Raji (cell line): Measurements from ENCODE around the gene FAM110A.

Experiments
- POLR2A ChIP-seq: IDR thresholded peaks from 2 replicates; pipeline ENCODE4 v1.6.1; 2011; ENCODE audit warnings: low read depth, low read length, control low read depth; ENCODE audit not compliant: insufficient read depth

The FAM110A gene

DNA sequence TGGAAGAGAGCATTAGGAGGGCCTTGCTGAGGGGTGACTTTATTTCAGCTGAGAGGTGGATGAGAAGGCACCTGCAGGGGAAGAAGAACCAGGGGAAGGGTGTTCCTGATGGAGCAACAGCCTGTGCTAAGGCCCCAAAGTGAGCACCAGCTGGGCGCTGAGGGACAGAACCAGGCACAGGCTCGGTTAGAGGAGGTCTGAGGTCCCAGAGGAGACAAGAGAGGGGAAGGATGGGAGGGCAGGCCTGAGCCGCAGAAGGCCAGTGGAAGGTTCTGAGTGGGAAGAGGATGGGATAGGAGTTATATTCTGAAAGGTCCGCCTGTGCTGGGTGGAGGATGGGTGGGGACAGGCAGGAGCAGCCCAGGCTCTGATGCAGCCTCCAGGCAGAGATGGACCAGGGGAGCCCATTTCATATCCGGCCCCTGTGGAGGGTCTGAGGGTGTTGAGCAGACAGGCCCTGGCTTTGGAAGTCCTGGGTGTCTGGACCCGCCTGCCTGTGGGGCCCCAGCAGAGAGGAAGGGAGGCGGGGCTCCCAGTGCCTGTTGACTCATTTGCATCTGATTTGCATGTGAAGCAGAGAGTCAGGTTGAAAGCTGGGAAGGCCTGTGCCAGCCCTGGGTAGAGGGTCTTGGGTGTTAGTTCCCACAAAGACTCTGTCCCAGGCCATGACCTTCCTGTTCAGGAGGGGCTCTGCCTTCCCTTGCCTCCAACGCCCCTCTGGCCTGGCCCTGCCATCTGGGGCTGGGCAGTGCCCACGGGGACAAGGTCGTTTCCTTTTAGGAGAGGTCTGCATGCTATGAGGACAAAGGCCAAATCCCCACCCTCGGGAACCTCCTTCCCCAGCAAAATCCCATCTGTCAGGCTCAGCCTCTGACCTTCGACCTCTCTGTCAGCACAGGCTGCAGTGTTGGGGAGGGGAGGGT lies 10.6 kb upstream of the FAM110A start:
- TF ChIP-seq POLR2A: no peak

DNA sequence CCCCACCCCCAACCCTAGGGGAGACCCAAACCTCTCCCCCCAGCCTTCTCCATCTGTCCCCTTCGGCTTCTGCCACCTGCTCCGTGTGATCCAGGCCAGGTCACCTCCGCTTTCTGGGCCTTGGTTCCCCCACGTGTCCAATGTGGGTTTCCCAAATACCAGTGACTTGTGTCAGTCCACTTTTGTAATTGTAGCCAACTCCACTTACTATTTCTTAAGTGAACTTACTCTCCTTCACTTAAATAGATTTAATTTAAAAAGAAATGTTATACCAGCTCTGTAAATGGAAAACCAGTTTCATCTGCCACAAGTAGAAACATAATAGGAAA lies 10.0 kb upstream of the FAM110A start:
- TF ChIP-seq POLR2A: no peak

DNA sequence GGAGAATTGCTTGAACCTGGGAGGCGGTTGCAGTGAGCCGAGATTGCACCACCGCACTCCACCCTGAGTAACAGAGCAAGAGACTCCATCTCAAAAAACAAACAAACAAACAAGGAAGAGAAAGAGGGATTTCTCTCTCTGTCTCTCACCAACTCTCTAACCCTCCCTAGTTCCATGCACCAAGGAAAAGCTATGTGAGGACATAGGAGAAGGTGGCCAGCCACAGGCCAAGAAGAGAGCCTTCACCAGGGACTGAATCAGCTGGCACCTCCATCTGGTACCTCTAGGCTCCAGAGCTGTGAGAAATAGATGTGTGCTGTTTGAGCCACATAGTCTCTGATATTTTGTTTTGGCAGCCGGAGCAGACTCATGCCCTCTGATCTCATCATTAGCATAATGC lies 9.0 kb upstream of the FAM110A start:
- no peak for TF ChIP-seq POLR2A

DNA sequence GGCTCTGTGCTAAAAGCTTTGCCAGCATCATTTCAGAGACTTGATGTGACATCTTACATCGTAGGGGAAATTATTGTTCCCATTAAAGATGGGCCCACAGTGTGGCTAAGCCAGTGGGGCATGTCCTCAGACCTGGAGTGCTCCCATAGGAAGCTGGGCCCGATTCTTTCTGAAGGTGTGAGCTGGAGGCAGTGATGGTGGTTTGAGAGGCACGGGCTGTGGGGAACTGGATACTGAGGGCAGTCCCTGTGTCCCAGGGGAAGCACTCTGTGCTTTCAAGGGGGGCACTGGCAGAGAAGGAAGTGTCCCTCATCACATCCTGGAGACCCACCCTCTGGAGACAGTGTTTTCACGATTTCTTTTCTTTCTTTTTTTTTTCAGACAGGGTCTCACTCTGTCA lies 8.6 kb upstream of the FAM110A start:
- no peak for TF ChIP-seq POLR2A

DNA sequence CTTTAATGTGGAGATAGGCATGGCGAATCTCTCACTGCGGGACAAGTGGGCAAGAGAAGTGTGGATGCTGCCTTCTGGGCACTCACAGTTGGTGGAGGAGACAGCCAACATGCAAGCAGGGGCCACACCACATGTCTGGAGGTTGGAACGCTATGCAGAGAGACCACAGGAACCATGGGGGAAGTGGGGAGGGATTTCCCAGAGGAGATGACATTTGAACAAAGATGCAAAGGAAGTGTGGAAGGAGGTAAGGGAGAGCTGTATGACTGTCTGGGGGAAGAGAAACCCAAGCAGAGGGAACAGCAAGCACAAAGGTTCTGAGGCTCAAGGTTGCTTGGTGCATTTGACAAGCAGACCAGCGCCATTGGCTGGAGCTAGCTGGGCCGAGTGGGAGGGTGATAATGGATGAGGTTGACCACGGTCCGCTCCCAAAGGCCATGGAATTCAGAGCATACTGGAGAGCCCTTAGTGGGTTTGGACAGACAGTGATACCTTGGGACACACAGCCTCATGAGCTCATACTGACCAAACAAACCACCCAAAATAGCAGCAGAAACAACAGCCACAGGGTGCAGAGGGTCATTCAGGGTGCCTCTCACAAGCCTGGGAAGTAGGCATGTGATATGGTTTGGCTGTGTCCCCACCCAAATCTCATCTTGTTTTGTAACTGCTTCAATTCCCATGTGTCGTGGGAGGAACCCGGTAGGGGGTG lies 7.6 kb upstream of the FAM110A start:
- TF ChIP-seq POLR2A: no peak

DNA sequence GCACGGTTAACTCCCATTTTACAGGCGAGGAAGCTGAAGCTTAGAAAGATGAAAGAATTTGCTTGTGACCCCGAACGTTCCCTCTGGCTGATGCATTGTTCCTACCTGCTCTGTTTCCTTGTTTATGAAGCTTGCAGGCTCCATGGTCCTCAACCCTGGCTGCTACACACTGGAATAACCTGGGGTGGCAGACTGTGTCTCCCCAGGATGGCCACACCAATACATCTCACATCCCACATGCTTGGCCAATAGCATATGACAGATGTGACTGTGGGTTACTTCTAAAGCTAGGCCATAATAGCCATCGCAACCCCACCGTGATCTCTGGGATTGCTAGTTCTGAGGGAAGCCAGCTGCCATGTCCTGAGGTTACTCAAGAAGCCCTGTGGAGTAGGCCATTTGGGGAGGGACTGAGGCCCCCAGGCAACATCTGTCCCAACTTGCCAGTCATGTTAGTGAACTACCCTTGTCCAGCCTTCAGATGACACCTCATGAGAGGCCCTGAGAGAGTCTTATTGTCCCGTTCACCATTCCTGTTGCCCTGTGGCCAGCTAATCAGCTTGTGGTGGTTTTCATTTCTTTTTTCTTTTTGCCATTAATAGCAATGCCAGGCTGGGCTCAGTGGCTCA lies 6.7 kb upstream of the FAM110A start:
- no peak for TF ChIP-seq POLR2A

DNA sequence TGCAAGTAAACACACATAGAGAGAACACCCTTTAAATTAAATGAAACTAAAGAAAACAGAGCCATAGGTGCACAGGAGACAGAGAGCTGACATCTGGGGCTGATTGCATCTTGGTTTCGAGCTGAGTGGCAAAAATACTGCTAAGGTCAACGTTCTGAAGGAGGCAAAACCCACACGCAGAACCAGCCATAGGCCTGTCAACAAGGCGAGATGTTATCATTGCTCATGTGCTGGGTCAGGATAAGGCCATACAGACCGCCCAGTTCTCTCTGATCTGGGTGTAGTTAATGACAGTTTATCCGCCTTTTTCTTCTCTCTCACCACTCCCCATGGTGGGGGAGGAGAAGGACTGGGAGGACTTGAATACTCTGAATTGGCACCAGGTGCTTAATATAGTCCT lies 4.5 kb upstream of the FAM110A start:
- no peak for TF ChIP-seq POLR2A

DNA sequence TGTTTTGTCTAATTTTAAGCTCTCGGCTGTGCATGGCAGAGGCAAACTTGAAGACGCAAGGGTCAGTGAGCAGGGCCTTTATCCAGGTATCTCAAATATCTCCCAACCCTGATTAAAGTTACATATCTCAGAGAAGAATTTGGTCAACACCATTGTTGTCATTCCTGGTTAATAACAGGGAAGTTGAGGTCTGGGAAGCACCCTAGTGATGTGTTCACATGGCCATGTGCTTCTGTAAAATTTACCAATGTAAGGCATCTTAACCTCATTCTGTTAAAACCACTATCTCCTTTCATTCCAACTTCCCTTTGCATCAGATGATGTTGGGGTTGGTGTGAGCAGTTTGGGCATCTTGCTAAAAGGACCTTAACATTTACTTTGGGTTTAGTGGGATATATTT lies 4.0 kb upstream of the FAM110A start:
- TF ChIP-seq POLR2A: no peak

DNA sequence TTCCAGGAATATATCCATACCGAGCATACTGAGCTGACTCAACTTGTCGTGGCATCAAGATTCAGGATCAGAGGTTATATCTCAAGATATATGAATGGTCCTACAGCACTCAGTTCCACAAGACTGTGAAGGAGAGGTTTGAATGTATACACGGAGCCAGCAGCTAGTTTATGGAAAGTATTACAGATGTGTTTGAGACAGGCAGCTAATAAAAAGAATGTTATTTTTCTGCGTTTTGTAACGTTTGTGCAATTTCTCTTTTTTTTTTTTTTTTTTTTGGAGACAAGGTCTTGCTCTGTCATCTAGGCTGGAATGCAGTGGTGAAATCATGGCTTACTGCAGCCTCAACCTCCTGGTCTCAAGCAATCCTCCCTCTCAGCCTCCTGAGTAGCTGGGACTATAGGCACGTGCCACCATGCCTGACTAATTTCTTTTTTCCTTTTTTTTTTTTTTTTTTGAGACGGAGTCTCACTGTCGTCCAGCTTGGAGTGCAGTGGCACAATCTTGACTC lies 3.4 kb upstream of the FAM110A start:
- no peak for TF ChIP-seq POLR2A

DNA sequence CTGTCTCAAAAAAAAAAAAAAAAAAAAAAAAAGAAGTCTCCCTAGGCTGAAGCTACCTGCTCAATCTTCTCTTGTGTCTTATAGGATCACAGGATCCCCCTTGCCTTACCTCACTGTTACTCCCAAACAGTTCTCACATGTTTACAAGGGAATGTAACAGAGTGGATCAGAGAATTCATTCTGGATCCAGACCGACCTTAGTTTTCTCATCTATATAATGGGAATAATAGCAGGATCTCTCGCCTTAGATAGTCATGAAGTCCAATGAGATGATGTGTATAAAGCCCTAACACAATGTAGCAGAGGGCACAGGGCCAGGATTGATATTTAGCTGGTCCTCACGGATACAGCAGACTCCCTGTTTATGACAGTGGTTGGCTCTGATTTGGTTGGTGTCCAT lies 2.3 kb upstream of the FAM110A start:
- no peak for TF ChIP-seq POLR2A

DNA sequence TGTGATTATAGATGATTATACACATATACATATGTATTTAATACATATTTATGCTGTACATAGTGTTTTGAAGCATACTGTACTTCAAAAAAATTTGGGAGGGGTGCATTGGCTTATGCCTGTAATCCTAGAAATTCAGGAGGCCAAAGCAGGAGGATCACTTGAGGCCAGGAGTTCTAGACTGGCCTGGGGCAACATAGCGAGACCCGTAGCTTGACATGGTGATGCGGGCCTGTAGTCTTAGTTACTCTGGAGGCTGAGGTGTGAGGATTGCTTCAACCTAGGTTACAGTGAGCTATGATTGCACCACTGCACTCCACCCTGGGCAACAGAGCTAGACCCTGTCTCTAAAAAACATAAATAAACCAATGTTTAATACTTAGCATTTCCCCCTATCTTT lies 1.6 kb upstream of the FAM110A start:
- TF ChIP-seq POLR2A: no peak

DNA sequence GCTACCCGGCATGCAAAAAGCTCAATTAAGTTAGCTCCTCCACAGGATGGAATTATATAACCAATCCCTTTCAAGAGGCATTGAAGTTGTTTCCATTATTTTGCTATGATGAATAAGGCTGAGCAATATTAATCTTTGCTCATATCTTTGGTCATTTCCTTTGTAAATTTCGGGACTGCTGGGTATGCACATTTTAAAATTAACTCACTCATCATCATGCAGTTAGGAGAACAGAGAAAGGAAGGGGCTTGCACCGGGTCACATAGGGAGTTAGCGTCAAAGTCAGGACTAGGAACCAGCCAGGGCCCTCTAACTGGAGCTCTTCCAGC lies 430 bp upstream of the FAM110A start:
- TF ChIP-seq POLR2A: no peak

DNA sequence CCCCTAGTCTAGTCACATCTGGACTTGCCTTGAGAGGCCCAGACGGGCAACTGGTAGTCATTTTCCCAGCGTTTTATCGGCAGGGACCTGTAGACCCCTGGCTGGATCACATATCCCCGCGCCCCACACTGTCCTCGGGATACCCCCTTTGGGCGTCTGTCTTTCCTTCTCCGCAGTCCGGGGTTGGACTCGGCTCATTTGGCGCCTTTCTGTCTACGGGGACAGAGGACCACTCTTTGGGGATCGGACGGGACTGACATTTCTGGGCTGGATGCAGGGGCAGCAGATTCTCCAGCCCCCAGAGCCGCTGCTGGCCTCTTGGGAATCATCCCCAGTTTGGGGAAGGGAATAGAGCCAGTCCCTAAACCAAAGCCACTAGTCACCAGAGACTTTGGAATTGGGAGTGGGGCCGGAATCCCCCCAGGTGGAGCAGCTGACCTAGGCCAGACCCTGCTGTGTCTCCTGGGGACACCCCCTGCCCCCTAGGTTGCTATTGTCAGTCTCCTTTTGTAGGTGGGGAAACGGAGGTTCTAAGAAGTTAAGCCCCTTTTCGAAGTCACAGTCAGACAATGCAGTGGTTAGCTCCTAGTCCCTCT lies 734 bp downstream of the FAM110A start:
- TF ChIP-seq POLR2A: no peak

DNA sequence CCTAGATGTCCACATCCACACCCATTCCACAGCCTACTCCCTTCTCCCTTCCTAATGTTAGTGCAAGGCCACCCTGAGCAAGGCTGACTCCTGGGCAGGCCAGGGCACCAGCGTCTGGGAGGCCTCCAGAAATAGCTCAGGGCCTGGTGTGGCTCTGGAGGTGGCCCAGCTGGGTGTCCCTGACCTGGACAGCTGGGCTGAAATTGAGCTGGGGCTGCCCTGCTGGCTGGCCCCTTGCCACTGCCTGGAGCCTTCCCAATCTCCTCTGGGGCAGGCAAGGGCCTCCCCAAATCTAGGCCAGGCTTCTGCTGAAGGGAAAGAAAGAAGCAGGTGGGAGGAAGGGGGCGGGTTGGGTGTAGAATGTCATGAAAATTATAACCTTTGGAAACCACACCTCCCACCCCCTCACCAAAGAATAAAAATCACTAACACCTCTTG lies 2.1 kb downstream of the FAM110A start:
- TF ChIP-seq POLR2A: 0 out of 2 replicates have a peak, but pooled peaks have one; percentile 9

DNA sequence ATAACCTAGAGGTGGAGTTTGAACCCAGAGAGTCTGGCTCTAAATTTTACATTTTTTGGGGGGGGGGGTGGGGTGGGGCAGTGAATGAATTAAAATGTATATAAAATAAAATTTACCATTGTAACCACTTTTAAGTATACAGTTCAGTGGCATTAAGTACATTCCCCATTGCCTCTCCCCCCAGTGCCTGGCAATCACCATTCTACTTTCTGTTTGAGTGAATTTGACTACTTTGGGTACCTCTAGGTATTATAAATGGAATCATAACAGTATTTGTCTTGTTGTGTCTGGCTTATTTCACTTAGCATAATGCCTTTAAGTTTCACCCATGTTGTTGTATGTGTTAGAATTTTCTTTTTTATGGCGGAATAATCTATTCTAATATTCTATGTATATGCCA lies 2.7 kb downstream of the FAM110A start:
- no peak for TF ChIP-seq POLR2A
